Stromal cell of bone marrow (primary cell): ENCODE measurements around the gene ACSS1.

Source experiments
- DNase-seq: peaks from one replicate; pipeline ENCODE4 v3.0.0-alpha.2; 2012; ENCODE audit warnings: low read depth

The ACSS1 gene

GRCh38 chr20:25078662-25079061, 20.7 kb upstream of the ACSS1 start:
- no peak for DNase-seq

GRCh38 chr20:25077610-25078169, 19.8 kb upstream of the ACSS1 start:
- DNase-seq, result no peak

- DNase-seq, result no peak
Measured at GRCh38 chr20:25076731-25077609, 19.0 kb upstream of the ACSS1 start.

GRCh38 chr20:25076201-25076600, 18.3 kb upstream of the ACSS1 start:
- DNase-seq, result no peak

- no peak for DNase-seq
Measured at GRCh38 chr20:25073544-25073943, 15.6 kb upstream of the ACSS1 start.

GRCh38 chr20:25072226-25072811, 14.4 kb upstream of the ACSS1 start:
- no peak for DNase-seq

- DNase-seq, result no peak
Measured at GRCh38 chr20:25071734-25072133, 13.8 kb upstream of the ACSS1 start.

- DNase-seq, result no peak
Measured at GRCh38 chr20:25070821-25071473, 13.0 kb upstream of the ACSS1 start.

- no peak for DNase-seq
Measured at GRCh38 chr20:25067102-25067987, 9.4 kb upstream of the ACSS1 start.

GRCh38 chr20:25066386-25066785, 8.4 kb upstream of the ACSS1 start:
- DNase-seq, result no peak

GRCh38 chr20:25065625-25066338, 7.8 kb upstream of the ACSS1 start:
- peak; percentile 38 for DNase-seq

GRCh38 chr20:25065072-25065624, 7.2 kb upstream of the ACSS1 start:
- DNase-seq, result no peak

GRCh38 chr20:25064561-25065071, 6.7 kb upstream of the ACSS1 start:
- DNase-seq, result no peak

- DNase-seq, result no peak
Measured at GRCh38 chr20:25063981-25064380, 6.0 kb upstream of the ACSS1 start.

GRCh38 chr20:25063546-25063945, 5.6 kb upstream of the ACSS1 start:
- no peak for DNase-seq

- no peak for DNase-seq
Measured at GRCh38 chr20:25062841-25063240, 4.9 kb upstream of the ACSS1 start.

GRCh38 chr20:25061821-25062530, 4.0 kb upstream of the ACSS1 start:
- DNase-seq, result no peak

- DNase-seq, result no peak
Measured at GRCh38 chr20:25061103-25061799, 3.3 kb upstream of the ACSS1 start.

- DNase-seq, result no peak
Measured at GRCh38 chr20:25059866-25060465, 2.0 kb upstream of the ACSS1 start.
